Neutrophil (primary cell): ENCODE measurements around the gene PGBD4.

Experiments used
- H3K27ac ChIP-seq: fragments of 200-600 bp; sonication (generic); 2 replicates; pipeline ENCODE4 v1.5.1; 2016; ENCODE audit warnings: mild to moderate bottlenecking, moderate library complexity
- H3K27me3 ChIP-seq: fragments of 200-600 bp; sonication (generic); 2 replicates; pipeline ENCODE4 v1.6.0; 2016; ENCODE audit warnings: mild to moderate bottlenecking
- H3K36me3 ChIP-seq: fragments of 200-600 bp; sonication (generic); 2 replicates; pipeline ENCODE4 v1.5.1; 2017
- H3K4me1 ChIP-seq, 2 experiments: fragments of 200-600 bp in 1 of 2; sonication (generic) in 1 of 2; 1 replicate in 1 of 2; 2 replicates in 1 of 2; pipeline versions ENCODE4 v1.5.1 to v1.6.1; 2013 to 2016; ENCODE audit warnings: low read depth in 1 of 2, low read length in 1 of 2, mild to moderate bottlenecking in 1 of 2, moderate library complexity in 1 of 2; ENCODE audit not compliant: control insufficient read depth in 1 of 2, insufficient read depth in 1 of 2
- H3K4me3 ChIP-seq, 2 experiments: fragments of 200-600 bp in 1 of 2; sonication (generic) in 1 of 2; 1 replicate in 1 of 2; 2 replicates in 1 of 2; pipeline ENCODE4 v1.5.1; 2013 to 2016; ENCODE audit warnings: low read depth in 1 of 2, low read length in 1 of 2, mild to moderate bottlenecking in 1 of 2, moderate library complexity in 1 of 2
- H3K9me3 ChIP-seq: fragments of 200-600 bp; sonication (generic); 2 replicates; pipeline ENCODE4 v1.5.1; 2016
- CTCF ChIP-seq: fragments of 200-600 bp; sonication (generic); IDR thresholded peaks from 2 replicates; pipeline ENCODE4 v1.5.1; 2016; ENCODE audit warnings: antibody characterized with exemption

The PGBD4 gene

GRCh38 chr15:34059946-34060345 lies 41.9 kb upstream of the PGBD4 start:
- Histone ChIP-seq H3K4me1 (no peaks in the 10 kb centered on the region), H3K27ac (no peak overlapping the region), H3K27me3 (no peaks in the 10 kb centered on the region), H3K36me3 (no peaks in the 10 kb centered on the region), H3K4me3 (no peak overlapping the region), H3K9me3 (no peaks in the 10 kb centered on the region)
- no peak for TF ChIP-seq CTCF

- TF ChIP-seq CTCF = no peak
- no peak overlapping the region for H3K4me3 ChIP-seq
- no peak overlapping the region for H3K27ac ChIP-seq
- H3K27me3 ChIP-seq = no peaks in the 10 kb centered on the region
- no peaks in the 10 kb centered on the region for H3K4me1 ChIP-seq
- no peaks in the 10 kb centered on the region for H3K36me3 ChIP-seq
- no peaks in the 10 kb centered on the region for H3K9me3 ChIP-seq
Observed at GRCh38 chr15:34064438-34064837, 37.4 kb upstream of the PGBD4 start.

- no peak for TF ChIP-seq CTCF
- Histone ChIP-seq H3K27me3 (no peaks in the 10 kb centered on the region), H3K4me3 (no peak overlapping the region), H3K4me1 (no peaks in the 10 kb centered on the region), H3K9me3 (no peaks in the 10 kb centered on the region), H3K36me3 (no peaks in the 10 kb centered on the region), H3K27ac (no peak overlapping the region)
Observed at GRCh38 chr15:34065261-34065660, 36.6 kb upstream of the PGBD4 start.

GRCh38 chr15:34065941-34066340 lies 35.9 kb upstream of the PGBD4 start:
- Histone ChIP-seq H3K36me3 (no peaks in the 10 kb centered on the region), H3K27ac (no peak overlapping the region), H3K4me3 (no peak overlapping the region), H3K27me3 (no peaks in the 10 kb centered on the region), H3K9me3 (no peaks in the 10 kb centered on the region), H3K4me1 (no peaks in the 10 kb centered on the region)
- TF ChIP-seq CTCF = no peak

GRCh38 chr15:34070003-34070402 lies 31.9 kb upstream of the PGBD4 start:
- TF ChIP-seq CTCF = no peak
- H3K27ac ChIP-seq = no peak overlapping the region
- H3K4me3 ChIP-seq = no peak overlapping the region
- H3K9me3 ChIP-seq = no peaks in the 10 kb centered on the region
- no peaks in the 10 kb centered on the region for H3K27me3 ChIP-seq
- H3K4me1 ChIP-seq = no peaks in the 10 kb centered on the region
- H3K36me3 ChIP-seq = no peaks in the 10 kb centered on the region

- Histone ChIP-seq H3K9me3 (no peaks in the 10 kb centered on the region), H3K27ac (no peak overlapping the region), H3K4me3 (no peak overlapping the region), H3K36me3 (no peaks in the 10 kb centered on the region), H3K27me3 (no peaks in the 10 kb centered on the region), H3K4me1 (no peaks in the 10 kb centered on the region)
- TF ChIP-seq CTCF = no peak
Observed at GRCh38 chr15:34076785-34077184, 25.1 kb upstream of the PGBD4 start.
